OCI-LY7 (cell line): ENCODE data around the gene ARHGEF35.
"Not testable (repeated sequence)": the region's sequence is repeated elsewhere in the genome, so short reads cannot be mapped to it uniquely, and the experiment has no call there.

Source experiments
- EZH2phosphoT487 ChIP-seq: fragments of 200-600 bp; sonication (generic); IDR thresholded peaks from 2 replicates; pipeline ENCODE4 v1.6.1; 2018; ENCODE audit warnings: low read depth, borderline replicate concordance, mild to moderate bottlenecking, mixed run types, antibody characterized with exemption, low read length, moderate library complexity, mixed read lengths
- TF ChIP-seq, protein P1 (sequence below): fragments of 200-600 bp; sonication (generic); conservative IDR thresholded peaks from 2 replicates; pipeline ENCODE4 v1.5.1; 2014; ENCODE audit warnings: mild to moderate bottlenecking, antibody characterized with exemption, low read length, moderate library complexity, mixed read lengths

GRCh38 chr7:144223675-144224074 lies 28.0 kb upstream of the ARHGEF35 start:
- TF ChIP-seq, protein P1, sequence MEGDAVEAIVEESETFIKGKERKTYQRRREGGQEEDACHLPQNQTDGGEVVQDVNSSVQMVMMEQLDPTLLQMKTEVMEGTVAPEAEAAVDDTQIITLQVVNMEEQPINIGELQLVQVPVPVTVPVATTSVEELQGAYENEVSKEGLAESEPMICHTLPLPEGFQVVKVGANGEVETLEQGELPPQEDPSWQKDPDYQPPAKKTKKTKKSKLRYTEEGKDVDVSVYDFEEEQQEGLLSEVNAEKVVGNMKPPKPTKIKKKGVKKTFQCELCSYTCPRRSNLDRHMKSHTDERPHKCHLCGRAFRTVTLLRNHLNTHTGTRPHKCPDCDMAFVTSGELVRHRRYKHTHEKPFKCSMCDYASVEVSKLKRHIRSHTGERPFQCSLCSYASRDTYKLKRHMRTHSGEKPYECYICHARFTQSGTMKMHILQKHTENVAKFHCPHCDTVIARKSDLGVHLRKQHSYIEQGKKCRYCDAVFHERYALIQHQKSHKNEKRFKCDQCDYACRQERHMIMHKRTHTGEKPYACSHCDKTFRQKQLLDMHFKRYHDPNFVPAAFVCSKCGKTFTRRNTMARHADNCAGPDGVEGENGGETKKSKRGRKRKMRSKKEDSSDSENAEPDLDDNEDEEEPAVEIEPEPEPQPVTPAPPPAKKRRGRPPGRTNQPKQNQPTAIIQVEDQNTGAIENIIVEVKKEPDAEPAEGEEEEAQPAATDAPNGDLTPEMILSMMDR, result not testable (repeated sequence)
- TF ChIP-seq EZH2phosphoT487, result not testable (repeated sequence)
